ENCODE data around the gene OPN1MW3.
"Not testable (repeated sequence)": the region's sequence is repeated elsewhere in the genome, so short reads cannot be mapped to it uniquely, and the experiment has no call there.

GRCh38 chrX:154219456-154219855 is 37.9 kb upstream of the OPN1MW3 start, which contains the start of gene OPN1MW2:
- TF ChIP-seq POLR2A (IDR thresholded peaks at IDR 0.05); CTCF (IDR thresholded peaks at IDR 0.05 in 4 of 5, conservative IDR thresholded peaks at IDR 0.05 in 1 of 5): not testable (repeated sequence)
